Measurements from ENCODE around the gene HAT1.
A peak's percentile ranks its signal among the peaks of the same experiment; 100 is the strongest.

Gene HAT1

GRCh38 chr2:171921970-171922229, 361 bp upstream of the HAT1 start:
- no peak for DNase-seq

GRCh38 chr2:171923206-171923605, 945 bp downstream of the HAT1 start:
- DNase-seq = no peak

DNA sequence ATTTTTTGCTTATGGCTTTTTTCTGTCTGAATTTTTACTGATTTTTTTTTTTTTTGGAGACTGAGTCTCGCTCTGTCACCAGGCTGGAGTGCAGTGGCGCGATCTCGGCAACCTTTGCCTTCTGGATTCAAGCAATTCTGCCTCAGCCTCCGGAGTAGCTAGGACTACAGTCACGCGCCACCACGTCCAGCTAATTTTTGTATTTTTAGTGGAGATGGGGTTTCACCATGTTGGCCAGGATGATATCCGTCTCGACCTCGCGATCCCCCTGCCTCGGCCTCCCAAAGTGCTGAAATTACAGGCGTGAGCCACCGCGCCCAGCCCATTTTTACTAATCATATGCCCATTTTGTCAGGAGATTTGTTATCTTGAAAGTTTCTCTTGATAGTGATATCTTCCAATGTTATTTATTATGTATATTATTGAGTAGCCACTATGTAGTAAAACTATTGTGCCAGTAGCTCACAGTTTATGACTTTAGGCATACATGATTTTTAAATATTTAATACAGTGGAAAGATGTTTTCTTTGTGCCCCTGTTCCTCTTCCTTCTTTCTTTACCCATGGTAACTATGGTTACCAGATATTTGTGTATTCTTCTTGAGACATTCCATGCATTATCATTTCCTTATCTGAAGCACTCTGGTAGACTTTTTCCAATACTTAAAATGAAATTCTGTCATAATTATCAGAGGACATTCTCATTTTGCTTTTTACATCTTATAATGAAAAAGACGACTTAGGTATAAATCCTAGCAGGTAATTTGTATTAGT, 2.1 kb downstream of the HAT1 start:
- DNase-seq = no peak

GRCh38 chr2:171930385-171930784, 8.1 kb downstream of the HAT1 start:
- DNase-seq = no peak

DNA sequence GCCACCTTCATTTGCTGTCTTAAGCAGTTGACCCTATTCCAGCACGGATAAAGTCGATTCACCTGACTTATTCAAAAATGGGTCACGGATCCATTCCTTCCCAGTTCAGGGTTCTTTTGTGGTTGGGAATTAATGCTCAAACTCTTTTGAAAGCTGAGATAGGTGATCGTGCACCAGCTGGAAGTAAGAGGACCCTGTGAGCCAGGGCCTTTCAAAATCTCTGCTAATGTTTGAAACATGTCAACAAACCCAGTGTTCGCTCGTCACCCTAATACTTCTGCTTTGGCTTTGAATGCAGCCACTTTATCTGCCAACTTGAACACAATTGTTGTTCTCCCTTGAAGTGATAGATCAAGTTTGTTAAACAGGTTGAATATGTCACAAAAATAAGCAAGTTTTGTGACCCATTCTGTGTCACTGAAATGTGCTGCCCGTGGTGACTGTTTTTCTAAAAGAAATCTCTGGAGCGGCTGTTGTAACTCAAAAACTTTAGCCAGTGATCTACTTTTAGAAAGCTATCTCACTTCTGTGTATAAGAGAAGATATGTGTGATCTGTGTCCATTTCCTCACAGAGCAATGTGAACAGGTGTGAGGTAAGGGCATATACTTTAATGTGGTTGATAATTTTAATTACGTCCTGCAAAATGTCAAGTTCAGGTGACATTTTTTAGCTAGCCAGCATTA, 16.9 kb downstream of the HAT1 start:
- DNase-seq = no peak

GRCh38 chr2:171939743-171940071, 17.4 kb downstream of the HAT1 start:
- DNase-seq = no peak

GRCh38 chr2:171941316-171941699, 19.0 kb downstream of the HAT1 start:
- DNase-seq = no peak

DNA sequence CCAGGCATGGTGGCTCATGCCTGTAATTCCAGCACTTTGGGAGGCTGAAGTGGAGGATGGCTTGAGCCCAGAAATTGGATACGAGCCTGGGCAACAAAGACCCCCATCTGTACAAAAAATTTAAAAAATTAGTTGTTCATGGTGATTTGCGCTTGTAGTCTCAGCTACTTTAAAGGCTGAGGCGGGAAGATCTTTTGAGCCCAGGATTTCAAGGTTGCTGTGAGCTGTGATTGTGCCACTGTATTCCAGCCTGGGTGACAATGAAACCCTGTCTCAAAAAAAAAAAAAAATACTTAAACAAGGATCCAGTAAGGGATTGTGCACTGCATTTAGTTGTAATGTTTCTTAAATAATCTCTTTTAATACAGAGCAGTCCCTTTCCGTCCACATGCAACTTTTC, 21.6 kb downstream of the HAT1 start:
- DNase-seq = no peak

DNA sequence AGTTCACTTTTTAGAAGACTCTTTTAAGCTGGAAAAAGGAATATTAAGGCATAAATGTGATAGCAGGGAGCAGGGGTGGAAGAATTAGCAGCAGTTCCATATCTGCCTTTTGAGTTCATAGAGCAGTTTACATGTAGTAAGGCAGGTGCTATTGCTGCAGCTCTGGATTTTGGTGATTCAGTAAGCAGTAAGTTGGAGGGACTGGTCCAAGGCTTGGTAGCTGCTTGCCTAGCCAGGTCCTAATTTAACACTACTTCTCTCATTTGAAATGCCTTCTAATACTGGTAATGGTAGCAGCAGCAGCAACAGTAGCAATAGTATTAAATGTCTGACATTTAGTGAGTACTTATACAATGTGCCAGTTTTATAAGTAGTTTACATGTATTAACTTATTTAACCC, 30.0 kb downstream of the HAT1 start:
- DNase-seq = no peak

DNA sequence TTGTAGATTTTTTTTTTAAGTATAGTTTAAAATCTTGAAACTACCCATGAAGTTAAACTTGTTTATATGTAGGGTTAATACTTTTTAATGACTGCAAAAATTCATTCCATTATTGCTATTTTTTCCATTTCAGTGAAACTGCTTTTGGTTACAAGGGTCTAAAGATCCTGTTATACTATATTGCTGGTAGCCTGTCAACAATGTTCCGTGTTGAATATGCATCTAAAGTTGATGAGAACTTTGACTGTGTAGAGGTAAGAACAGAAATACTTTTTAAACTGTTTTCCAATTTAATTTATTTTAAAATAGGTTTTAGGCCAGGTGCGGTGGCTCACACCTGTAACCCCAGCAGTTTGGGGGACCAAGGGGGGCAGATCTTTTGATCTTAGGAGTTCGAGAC, 30.5 kb downstream of the HAT1 start:
- no peak for DNase-seq

DNA sequence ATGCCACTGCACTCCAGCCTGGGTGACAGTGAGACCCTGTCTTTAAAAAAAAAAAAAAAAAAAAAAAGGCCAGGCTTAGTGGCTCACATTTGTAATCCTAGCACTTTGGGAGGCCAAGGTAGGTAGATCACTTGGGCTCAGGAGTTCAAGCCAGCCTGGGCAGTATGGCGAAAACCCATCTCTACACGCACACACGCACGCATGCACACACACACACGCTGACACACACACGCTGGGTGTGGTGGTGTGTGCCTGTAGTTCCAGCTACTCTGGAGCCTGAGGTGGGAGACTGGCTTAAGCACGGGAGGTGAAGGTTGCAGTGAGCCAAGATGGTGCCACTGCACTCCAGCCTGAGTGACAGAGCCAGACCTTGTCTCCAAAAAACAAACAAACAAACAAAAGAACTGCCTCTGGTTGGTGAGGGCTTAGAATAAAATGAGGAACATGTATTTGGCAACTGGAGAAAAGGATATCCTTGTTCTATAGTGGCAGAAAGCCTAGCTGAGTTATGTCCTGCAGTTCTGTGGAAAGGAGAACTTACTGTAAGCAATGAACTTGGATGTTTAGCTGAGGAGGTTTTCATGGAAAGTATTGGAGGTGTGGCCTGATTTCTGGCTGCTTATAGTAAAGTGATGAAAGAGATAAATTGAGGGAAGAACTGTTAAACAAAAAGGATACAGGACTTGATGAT, 34.0 kb downstream of the HAT1 start:
- DNase-seq = no peak

DNA sequence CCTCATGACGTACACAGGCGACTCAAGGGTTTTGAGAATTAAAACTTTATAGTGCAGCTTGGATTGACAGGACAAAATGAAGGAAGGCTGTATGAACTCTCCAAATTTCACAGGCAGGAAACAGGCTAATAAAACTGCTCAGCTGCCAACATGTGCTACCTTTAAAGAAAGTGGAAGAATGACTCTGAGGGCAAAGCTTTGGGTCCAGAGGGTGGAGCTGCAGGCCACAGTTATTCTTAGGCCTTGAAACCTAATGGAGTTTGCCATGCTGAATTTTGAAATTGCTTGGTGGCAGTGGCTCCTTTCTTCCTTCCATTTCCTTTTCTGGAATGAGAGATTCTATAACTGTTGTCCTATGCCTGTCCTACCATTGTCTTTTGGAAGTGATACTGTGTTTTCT, 34.8 kb downstream of the HAT1 start:
- no peak for DNase-seq

DNA sequence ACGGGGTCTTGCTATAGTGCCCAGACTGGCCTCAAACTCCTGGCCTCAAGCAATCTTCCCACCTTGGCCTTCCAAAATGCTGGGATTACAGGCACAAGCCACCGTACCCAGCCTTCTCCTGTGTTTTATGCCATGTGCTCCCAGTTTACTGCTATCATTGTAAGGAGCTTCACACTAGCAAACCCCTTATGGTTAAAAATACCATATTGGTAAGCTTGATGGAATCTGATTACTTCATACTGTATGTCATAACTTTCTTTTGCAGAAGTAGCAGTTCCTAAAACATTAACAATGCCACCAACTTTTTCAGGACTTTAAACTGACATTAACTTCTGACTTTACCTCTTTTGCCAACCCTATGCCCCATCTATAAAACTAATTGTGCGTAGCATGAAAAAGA, 36.2 kb downstream of the HAT1 start:
- DNase-seq = no peak

DNA sequence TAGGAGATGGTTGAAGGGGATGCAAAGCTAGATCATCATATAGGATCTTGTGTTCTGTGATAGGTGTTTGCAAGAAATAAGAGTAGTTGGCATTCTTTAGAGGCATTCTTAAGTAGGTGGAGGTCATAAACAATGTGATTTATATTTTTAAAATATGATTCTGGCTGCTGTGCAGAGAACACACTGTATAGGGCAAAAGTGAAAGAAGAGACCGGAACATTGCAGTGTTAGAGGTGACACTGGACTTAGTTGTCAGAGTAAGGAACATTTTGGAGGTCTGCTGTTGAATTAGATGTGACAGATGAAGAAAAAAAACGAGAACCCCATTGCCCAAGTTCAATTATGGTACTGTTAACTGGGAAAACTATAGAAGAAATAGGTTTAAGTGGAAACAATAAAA, 37.7 kb downstream of the HAT1 start:
- DNase-seq = no peak

- no peak for DNase-seq
Measured at GRCh38 chr2:171960570-171960969, 38.3 kb downstream of the HAT1 start.

DNA sequence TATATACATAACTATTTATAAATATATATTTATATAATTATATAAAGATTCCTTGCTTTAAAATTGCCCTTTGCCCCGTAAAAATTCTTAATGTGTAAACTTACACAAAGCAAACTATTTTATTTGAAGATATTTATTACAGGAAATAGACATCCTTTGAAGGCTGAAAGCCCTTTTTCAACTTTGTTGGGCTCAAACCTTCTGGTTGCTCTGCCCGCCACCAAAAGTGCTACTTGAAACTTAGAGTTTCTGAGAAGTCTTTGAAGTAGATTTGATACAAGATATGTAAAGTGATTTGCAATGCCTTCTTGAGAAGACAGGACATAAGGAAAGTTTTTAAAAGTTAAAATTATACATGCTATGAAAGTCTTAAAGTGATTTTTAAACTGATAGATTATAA, 40.9 kb downstream of the HAT1 start:
- no peak for DNase-seq

DNA sequence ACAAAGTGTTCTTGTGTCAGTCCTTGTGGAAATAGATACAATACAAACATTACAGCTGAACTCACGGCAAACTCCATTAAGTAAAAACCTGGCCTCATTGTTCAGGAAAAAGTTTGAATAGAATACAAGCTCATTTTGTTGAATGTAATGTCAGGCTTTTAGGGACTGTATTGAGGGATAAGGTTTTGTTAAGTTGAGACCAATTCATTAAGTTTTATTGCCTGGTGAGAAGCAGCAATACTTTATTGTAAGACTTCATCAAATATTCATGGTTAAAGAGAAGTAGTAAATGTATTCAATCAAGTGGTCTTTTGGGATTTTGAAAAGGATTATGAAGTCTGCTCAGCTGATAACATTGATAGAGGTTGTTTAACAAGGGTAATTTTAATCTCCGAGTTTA, 42.0 kb downstream of the HAT1 start:
- DNase-seq = no peak

- no peak for DNase-seq
Measured at GRCh38 chr2:171965238-171965637, 43.0 kb downstream of the HAT1 start.

DNA sequence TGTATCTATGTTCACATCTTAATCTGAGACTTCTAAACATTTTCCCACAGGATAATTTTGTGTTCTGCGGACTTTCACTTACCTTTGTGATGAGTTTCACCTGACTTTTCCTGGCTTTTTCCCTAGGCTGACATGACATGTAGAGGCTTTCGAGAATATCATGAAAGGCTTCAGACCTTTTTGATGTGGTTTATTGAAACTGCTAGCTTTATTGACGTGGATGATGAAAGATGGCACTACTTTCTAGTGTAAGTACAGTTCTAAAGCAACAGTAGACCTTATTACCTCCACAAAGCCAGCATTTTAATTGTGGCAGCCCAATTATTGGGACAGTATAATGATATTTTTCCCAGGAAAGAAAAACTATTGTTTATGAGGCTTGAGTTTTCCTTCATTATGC, 43.4 kb downstream of the HAT1 start:
- no peak for DNase-seq

DNA sequence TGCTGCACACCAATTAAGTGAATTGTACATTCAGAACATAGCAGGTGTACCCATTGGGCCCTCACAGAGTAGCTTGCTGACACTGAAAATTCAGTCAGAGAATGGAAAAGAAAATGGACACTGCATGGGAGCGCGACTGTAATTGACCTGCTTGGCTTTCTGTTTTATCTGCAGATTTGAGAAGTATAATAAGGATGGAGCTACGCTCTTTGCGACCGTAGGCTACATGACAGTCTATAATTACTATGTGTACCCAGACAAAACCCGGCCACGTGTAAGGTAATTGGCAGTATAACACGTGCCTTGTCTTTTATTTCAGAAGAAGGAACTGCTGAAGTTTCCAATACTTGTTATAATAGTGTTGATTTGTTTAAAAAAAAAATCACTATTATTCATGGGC, 44.0 kb downstream of the HAT1 start:
- DNase-seq = peak; percentile 64

DNA sequence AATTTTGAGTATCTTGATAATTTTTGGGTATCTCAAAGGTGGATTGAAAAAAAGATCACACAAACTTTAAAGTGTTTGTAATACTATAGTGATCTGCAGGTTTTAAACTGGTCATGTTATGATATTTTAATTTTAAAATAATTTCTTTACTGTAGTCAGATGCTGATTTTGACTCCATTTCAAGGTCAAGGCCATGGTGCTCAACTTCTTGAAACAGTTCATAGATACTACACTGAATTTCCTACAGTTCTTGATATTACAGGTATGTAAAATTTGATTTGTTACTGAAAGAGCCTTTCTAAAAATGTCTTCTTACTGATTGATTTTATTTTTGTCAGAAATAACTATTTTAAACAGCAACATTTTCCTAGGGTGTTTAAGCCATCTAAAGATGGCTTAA, 44.4 kb downstream of the HAT1 start:
- DNase-seq = no peak

DNA sequence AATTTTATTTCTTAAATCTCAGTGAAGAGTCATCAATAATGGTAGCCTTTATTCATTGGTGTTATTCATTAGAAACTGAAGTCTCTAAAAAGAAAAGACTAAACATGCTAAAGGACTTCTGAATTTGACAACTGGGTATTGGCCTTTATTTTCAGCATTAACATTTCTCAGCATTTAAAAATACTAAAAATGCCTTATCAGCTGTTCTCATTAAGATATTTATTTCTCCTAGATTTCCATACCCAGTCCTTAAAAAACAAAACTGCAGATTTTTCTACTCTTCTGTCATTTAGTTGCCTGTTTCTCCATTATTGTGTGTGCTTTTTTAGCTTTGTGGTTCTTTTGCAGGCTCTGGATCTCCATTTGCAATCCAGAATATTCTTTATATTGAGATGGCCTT, 46.2 kb downstream of the HAT1 start:
- DNase-seq = no peak

GRCh38 chr2:171972329-171972982, 50.2 kb downstream of the HAT1 start:
- no peak for DNase-seq

DNA sequence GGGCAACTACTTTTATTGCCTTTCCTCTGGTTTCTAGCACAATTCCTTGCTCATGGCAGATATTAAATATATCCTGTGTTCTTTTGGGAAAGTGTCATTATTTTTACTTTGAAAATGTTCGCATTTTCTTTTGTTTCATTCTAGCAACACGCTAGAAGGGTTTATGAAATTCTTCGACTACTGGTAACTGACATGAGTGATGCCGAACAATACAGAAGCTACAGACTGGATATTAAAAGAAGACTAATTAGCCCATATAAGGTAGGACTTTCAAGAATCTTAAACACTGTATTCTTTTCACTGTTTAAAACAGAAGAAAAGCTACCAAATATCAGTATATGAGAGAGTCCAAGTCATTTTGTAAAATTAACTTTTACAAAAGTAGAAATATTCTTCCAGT, 56.8 kb downstream of the HAT1 start:
- DNase-seq = no peak

Measured in NCI-H1105 (cell line).